Transverse colon (tissue), 4 donors: ENCODE measurements around the gene TST.

Experiments used
- CTCF ChIP-seq, 5 experiments: fragments of 200-600 bp in 3 of 5; fragments of 450-650 bp in 2 of 5; sonication (generic) in 3 of 5; IDR thresholded peaks; 1 replicate in 2 of 5; 2 replicates in 3 of 5; pipeline ENCODE4 v1.5.1; 2016 to 2017; ENCODE audit warnings: antibody characterized with exemption in 5 of 5, inconsistent platforms in 3 of 5, mild to moderate bottlenecking in 2 of 5, moderate library complexity in 1 of 5
- POLR2A ChIP-seq: fragments of 450-650 bp; IDR thresholded peaks from one replicate; pipeline ENCODE4 v1.6.1; 2016; ENCODE audit warnings: antibody characterized with exemption, mild to moderate bottlenecking, moderate library complexity
- POLR2AphosphoS5 ChIP-seq, 3 donors: sonication (generic); formaldehyde crosslinking; IDR thresholded peaks; one replicate each; pipeline ENCODE4 v1.6.1; 2016; ENCODE audit warnings: antibody characterized with exemption in 3 of 3

- no peak for TF ChIP-seq CTCF (IDR thresholded peaks at IDR 0.05)
- TF ChIP-seq POLR2A, result no peak
- no peak for TF ChIP-seq POLR2AphosphoS5 (IDR thresholded peaks at IDR 0.05)
Measured at GRCh38 chr22:37065961-37066360, 46.7 kb upstream of the TST start.
